SK-N-SH (cell line): ENCODE results near the gene CFI. TPM values are rescaled to one million over a fixed set of nuclear protein-coding genes. Genes with fewer than 3 reads are reported as not detected.

Experiments used
- CTCF ChIA-PET: fragments of 300-600, 350-600 bp; formaldehyde crosslinking; extraction: SDS; loops from one replicate; lab custom pipeline; 2021; lab: Yijun Ruan, JAX
- POLR2A ChIA-PET: fragments of 350-600 bp; sonication (Branson Sonifier 250); formaldehyde crosslinking; extraction: SDS; loops from one replicate; lab custom pipeline; 2020; ENCODE audit warnings: antibody characterized with exemption, inconsistent platforms; lab: Yijun Ruan, JAX
- DNase-seq: peaks from one replicate; pipeline ENCODE4 v3.0.0; 2012
- H2AFZ ChIP-seq: fragments of 200-600 bp; sonication (generic); 2 replicates; pipeline ENCODE4 v1.8.1; 2016; ENCODE audit warnings: antibody characterized with exemption, mild to moderate bottlenecking, low read depth
- H3F3A ChIP-seq: fragments of 200-600 bp; sonication (generic); replicated peaks from 2 replicates; pipeline ENCODE3; 2016; ENCODE audit warnings: antibody characterized with exemption, mild to moderate bottlenecking; ENCODE audit not compliant: insufficient read depth
- H3K27ac ChIP-seq, 2 experiments: fragments of 200-500 bp in 1 of 2; fragments of 200-600 bp in 1 of 2; sonication (Bioruptor generic) in 1 of 2; sonication (generic), shearing (Covaris generic) in 1 of 2; 2 replicates each; pipeline versions ENCODE4 v1.5.1 to v1.6.1; 2014 to 2016; ENCODE audit warnings: low read depth in 2 of 2, inconsistent platforms in 1 of 2, low read length in 1 of 2, mild to moderate bottlenecking in 1 of 2, mixed read lengths in 1 of 2
- H3K27me3 ChIP-seq: fragments of 200-600 bp; sonication (generic), shearing (Covaris generic); 2 replicates; pipeline ENCODE4 v1.6.1; 2016; ENCODE audit warnings: mixed run types; ENCODE audit not compliant: insufficient read depth
- H3K36me3 ChIP-seq, 2 experiments: fragments of 200-500 bp in 1 of 2; fragments of 200-600 bp in 1 of 2; sonication (Bioruptor generic) in 1 of 2; sonication (generic) in 1 of 2; replicated peaks in 1 of 2; 2 replicates each; pipeline versions ENCODE3 to v1.5.1; 2014 to 2016; ENCODE audit warnings: low read length in 1 of 2, mild to moderate bottlenecking in 1 of 2; ENCODE audit not compliant: insufficient read depth in 2 of 2, control insufficient read depth in 1 of 2
- H3K4me1 ChIP-seq, 2 experiments: fragments of 200-500 bp in 1 of 2; fragments of 200-600 bp in 1 of 2; sonication (Bioruptor generic) in 1 of 2; sonication (generic), shearing (Covaris generic) in 1 of 2; 2 replicates each; pipeline versions ENCODE4 v1.5.1 to v1.6.1; 2014 to 2016; ENCODE audit warnings: low read depth in 1 of 2, low read length in 1 of 2, mixed run types in 1 of 2; ENCODE audit not compliant: insufficient read depth in 2 of 2, control insufficient read depth in 1 of 2
- H3K4me2 ChIP-seq: fragments of 200-600 bp; sonication (generic), shearing (Covaris generic); 2 replicates; pipeline ENCODE4 v1.6.1; 2017; ENCODE audit warnings: mixed run types
- H3K4me3 ChIP-seq, 2 experiments: fragments of 200-500 bp in 1 of 2; fragments of 200-600 bp in 1 of 2; sonication (Bioruptor generic) in 1 of 2; sonication (generic), shearing (Covaris generic) in 1 of 2; 2 replicates each; pipeline versions ENCODE4 v1.5.1 to v1.8.1; 2014 to 2016; ENCODE audit warnings: low read depth in 2 of 2, inconsistent platforms in 1 of 2, low read length in 1 of 2, mild to moderate bottlenecking in 1 of 2, mixed read lengths in 1 of 2, moderate library complexity in 1 of 2
- H3K79me2 ChIP-seq: fragments of 200-600 bp; sonication (generic); 2 replicates; pipeline ENCODE4 v1.8.1; 2017; ENCODE audit warnings: mild to moderate bottlenecking; ENCODE audit not compliant: insufficient read depth
- H3K9ac ChIP-seq: fragments of 200-600 bp; sonication (generic); 2 replicates; pipeline ENCODE4 v1.6.1; 2017; ENCODE audit warnings: mixed run types
- H3K9me2 ChIP-seq: fragments of 200-600 bp; sonication (generic); 2 replicates; pipeline ENCODE4 v1.6.1; 2017; ENCODE audit warnings: mixed run types
- H3K9me3 ChIP-seq: fragments of 200-600 bp; sonication (generic); 2 replicates; pipeline ENCODE4 v1.6.1; 2017; ENCODE audit warnings: mixed run types, mild to moderate bottlenecking, moderate library complexity
- H4K20me1 ChIP-seq: fragments of 200-600 bp; sonication (generic); 2 replicates; pipeline ENCODE4 v1.6.1; 2017; ENCODE audit warnings: mild to moderate bottlenecking, mixed run types; ENCODE audit not compliant: insufficient read depth
- EZH2phosphoT487 ChIP-seq: fragments of 200-600 bp; sonication (generic); IDR thresholded peaks from 2 replicates; pipeline ENCODE4 v1.6.1; 2017; ENCODE audit warnings: low read depth, mixed run types, mild to moderate bottlenecking, antibody characterized with exemption, moderate library complexity, borderline replicate concordance
- FOXJ3 ChIP-seq: sonication (generic); formaldehyde crosslinking; IDR thresholded peaks from 2 replicates; pipeline ENCODE4 v1.5.1; 2020; ENCODE audit warnings: mild to moderate bottlenecking, missing genetic modification reagents
- MXI1 ChIP-seq: IDR thresholded peaks from 2 replicates; pipeline ENCODE4 v1.6.1; 2012; ENCODE audit warnings: mild to moderate bottlenecking, low read depth, low read length, improper control_type of control experiment
- NFIC ChIP-seq: IDR thresholded peaks from 2 replicates; pipeline ENCODE4 v1.4.0; 2012; ENCODE audit warnings: borderline replicate concordance
- NRF1 ChIP-seq: IDR thresholded peaks from 2 replicates; pipeline ENCODE4 v1.6.1; 2012; ENCODE audit warnings: low read depth, mild to moderate bottlenecking, low read length
- POLR2AphosphoS5 ChIP-seq: IDR thresholded peaks from 2 replicates; pipeline ENCODE4 v1.6.1; 2012; ENCODE audit warnings: low read depth, low read length
- whole genome bisulfite sequencing: methylation state at CpG from one replicate; pipeline ENCODE4 v1.1.6; 2017; ENCODE audit warnings: low lambda C conversion rate; 5-methylcytosine and 5-hydroxymethylcytosine counted together
- polyA plus RNA-seq, 3 experiments: library from polyadenylated mRNA; depleted of rRNA; stranded (reverse); fragments of >200 nt; gene quantifications; 2 replicates each; pipeline ENCODE4 v1.2.3, GENCODE V29; 2012
- TF ChIP-seq, protein P1 (sequence below): IDR thresholded peaks from 2 replicates; pipeline ENCODE4 v1.4.0; 2012; ENCODE audit warnings: low read depth, borderline replicate concordance

Gene CFI
- polyA plus RNA-seq (2012; rRNA removed): 19.6 and 27.0 TPM in 2 replicates
- polyA plus RNA-seq (2012; cell fraction: cytosol; rRNA removed): 25.4 and 30.5 TPM in 2 replicates
- polyA plus RNA-seq (2012; cell fraction: nucleus; rRNA removed): 16.4 and 46.1 TPM in 2 replicates

DNA sequence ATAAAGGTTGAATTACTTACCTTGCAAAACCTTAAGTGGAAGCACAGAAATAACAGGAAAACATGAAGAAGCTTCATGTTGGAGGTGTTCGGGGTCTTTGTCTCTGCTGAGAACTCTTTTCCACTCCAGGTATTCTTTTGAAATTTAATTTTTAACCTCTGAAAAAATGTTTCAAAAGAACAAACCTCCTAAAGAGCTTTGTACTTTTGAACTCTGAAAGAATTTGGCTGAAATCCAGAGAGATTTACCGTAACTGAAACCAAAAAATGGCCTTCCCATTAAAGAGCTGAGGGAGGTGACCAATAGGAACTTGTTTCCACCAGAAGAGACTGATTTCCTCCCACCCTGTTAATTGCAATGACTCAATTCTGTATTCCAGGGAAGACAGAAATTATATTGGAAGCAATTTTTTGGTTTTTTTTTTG lies at the start of gene CFI:
TSS of gene CFI (minus strand) at position 105 of the 425 bp plus-strand sequence. CDS start at position 77, 28 bp downstream.
- H3K4me1 ChIP-seq: peaks cover 0 to 3% of the 10 kb centered on the region in 2 experiments; a peak in 3 of 4 replicates
- no peak within 1 kb of the TSS for H3K9ac ChIP-seq
- no peak for DNase-seq
- H3K27ac ChIP-seq: peak within 1 kb of the TSS in 1 of 2 experiments; percentile 76; a peak in 2 of 4 replicates
- peak within 1 kb of the TSS; percentile 92 for H2AFZ ChIP-seq
- TF ChIP-seq, protein P1, sequence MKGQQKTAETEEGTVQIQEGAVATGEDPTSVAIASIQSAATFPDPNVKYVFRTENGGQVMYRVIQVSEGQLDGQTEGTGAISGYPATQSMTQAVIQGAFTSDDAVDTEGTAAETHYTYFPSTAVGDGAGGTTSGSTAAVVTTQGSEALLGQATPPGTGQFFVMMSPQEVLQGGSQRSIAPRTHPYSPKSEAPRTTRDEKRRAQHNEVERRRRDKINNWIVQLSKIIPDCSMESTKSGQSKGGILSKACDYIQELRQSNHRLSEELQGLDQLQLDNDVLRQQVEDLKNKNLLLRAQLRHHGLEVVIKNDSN: no peak
- TF ChIP-seq NFIC: peak; percentile 19; the same call in 1 of the 2 replicates
- TF ChIP-seq EZH2phosphoT487: no peak
- H3K4me3 ChIP-seq: peak within 1 kb of the TSS in 1 of 2 experiments; percentile 31; a peak in 1 of 4 replicates
- no peaks in the 10 kb centered on the region for H3K79me2 ChIP-seq
- ChIA-PET POLR2A (no interaction called here), CTCF (interaction anchor here (0.8 to 1.3 kb wide), 2 partner anchors 99 to 368 kb away, joined by 3 read pairs; partner anchors contain the start of genes CASP6 and SEC24B)
- no peaks in the 10 kb centered on the region for H4K20me1 ChIP-seq
- H3K9me3 ChIP-seq: no peaks in the 10 kb centered on the region; the same call in 1 of the 2 replicates
- H3K4me2 ChIP-seq: no peak within 1 kb of the TSS
- H3F3A ChIP-seq: no peaks in the 10 kb centered on the region
- H3K36me3 ChIP-seq: no peaks in the 10 kb centered on the region
- H3K9me2 ChIP-seq: no peaks in the 10 kb centered on the region
- WGBS: 53% methylated on average over 2 of the region's 2 CpGs
- no peaks in the 10 kb centered on the region for H3K27me3 ChIP-seq

DNA sequence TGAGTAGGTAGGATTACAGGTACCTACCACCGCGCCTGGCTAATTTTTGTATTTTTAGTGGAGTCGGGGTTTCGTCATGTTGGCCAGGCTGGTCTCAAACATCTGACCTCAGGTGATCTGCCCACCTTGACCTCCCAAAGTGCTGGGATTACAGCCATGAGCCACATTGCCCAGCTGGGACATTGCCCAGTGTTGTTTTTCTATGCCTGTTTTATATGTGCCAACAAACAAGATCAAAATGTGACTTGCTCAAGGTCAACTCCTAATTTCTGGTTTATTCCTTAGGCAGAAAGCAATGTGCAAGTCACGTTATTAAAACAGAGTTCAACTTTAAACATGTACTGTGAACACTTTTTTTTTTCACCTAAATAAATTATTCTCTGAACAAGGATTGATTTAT lies 48.8 kb upstream of the CFI start:
- no peak overlapping the region for H3K4me2 ChIP-seq
- CTCF ChIA-PET: no interaction called here
- no peak for TF ChIP-seq POLR2AphosphoS5
- TF ChIP-seq MXI1: no peak
- TF ChIP-seq, all 33 proteins: peak for 0
- Histone ChIP-seq H3K9me3 (no peaks in the 10 kb centered on the region), H3K4me3 (no peak overlapping the region), H3K27me3 (0 out of 2 replicates have a peak, but pooled peaks cover 5% of the 10 kb centered on the region), H3K79me2 (no peaks in the 10 kb centered on the region), H4K20me1 (no peaks in the 10 kb centered on the region), H3K27ac (no peak overlapping the region), H2AFZ (no peak overlapping the region), H3K36me3 (no peaks in the 10 kb centered on the region), H3K9ac (no peak overlapping the region), H3K4me1 (no peaks in the 10 kb centered on the region), H3F3A (no peaks in the 10 kb centered on the region), H3K9me2 (no peaks in the 10 kb centered on the region)
- WGBS: 71% methylated on average over 5 of the region's 5 CpGs
- POLR2A ChIA-PET: no interaction called here
- DNase-seq: no peak

DNA sequence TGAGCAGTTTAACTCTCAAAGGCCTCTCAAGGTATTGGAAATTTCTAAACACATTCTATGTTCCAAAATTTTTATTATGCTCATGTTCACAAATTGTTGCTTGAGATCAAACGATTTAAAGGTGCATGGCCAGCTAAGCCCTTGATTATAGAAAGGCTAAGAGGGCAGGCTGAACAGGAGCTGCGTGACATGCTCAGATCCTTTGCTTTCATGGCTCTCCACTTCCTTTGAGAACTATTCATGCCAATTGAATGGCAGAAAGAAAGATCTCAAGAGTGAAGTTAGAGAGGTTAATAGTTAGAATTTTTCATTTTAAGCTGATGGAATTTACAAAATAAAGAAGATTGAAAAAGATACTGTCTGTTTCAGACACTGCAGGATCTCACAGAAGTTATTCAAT lies 46.7 kb upstream of the CFI start:
- no peak overlapping the region for H3K27ac ChIP-seq
- H3F3A ChIP-seq: no peaks in the 10 kb centered on the region
- no peak overlapping the region for H3K4me2 ChIP-seq
- no peaks in the 10 kb centered on the region for H4K20me1 ChIP-seq
- H2AFZ ChIP-seq: no peak overlapping the region
- POLR2A ChIA-PET: no interaction called here
- no peak overlapping the region for H3K4me3 ChIP-seq
- no peaks in the 10 kb centered on the region for H3K9me3 ChIP-seq
- H3K9me2 ChIP-seq: no peaks in the 10 kb centered on the region
- no peaks in the 10 kb centered on the region for H3K79me2 ChIP-seq
- no peaks in the 10 kb centered on the region for H3K36me3 ChIP-seq
- 44% methylated on average over 2 of the region's 2 CpGs for WGBS
- 0 out of 2 replicates have a peak, but pooled peaks cover 5% of the 10 kb centered on the region for H3K27me3 ChIP-seq
- TF ChIP-seq FOXJ3 (CRISPR knock-in tag) (no peak), NRF1 (no peak)
- no peak overlapping the region for H3K9ac ChIP-seq
- no peak for DNase-seq
- CTCF ChIA-PET: interaction anchor here (1.0 kb wide), 1 partner anchor 15 kb away, joined by 3 read pairs; no protein-coding TSS in a partner anchor
- no peaks in the 10 kb centered on the region for H3K4me1 ChIP-seq
